ENCODE measurements around the gene PHGDH.
"Not testable (repeated sequence)": the region's sequence is repeated elsewhere in the genome, so short reads cannot be mapped to it uniquely, and the experiment has no call there.

Gene PHGDH

GRCh38 chr1:119762953-119763352 is 51.2 kb downstream of the PHGDH start:
- DNase-seq (ENCODE audit: low read depth, low spot score): no peak

- no peak for DNase-seq (ENCODE audit: low read depth, low spot score)
Observed at GRCh38 chr1:119764220-119764619, 52.5 kb downstream of the PHGDH start.

GRCh38 chr1:119766374-119766794 is 54.6 kb downstream of the PHGDH start:
- no peak for DNase-seq (ENCODE audit: low read depth, low spot score)

GRCh38 chr1:119767486-119767885 is 55.8 kb downstream of the PHGDH start:
- DNase-seq (ENCODE audit: low read depth, low spot score): no peak

- no peak for DNase-seq (ENCODE audit: low read depth, low spot score)
Observed at GRCh38 chr1:119768778-119769177, 57.0 kb downstream of the PHGDH start, which contains the start of gene HMGCS2. HMGCS2 (minus strand) TSS chr1:119768905; CDS start chr1:119768844, 61 bp downstream.

- DNase-seq (ENCODE audit: low read depth, low spot score): no peak
Observed at GRCh38 chr1:119771016-119771415, 59.3 kb downstream of the PHGDH start.

GRCh38 chr1:119771770-119772169 is 60.0 kb downstream of the PHGDH start:
- no peak for DNase-seq (ENCODE audit: low read depth, low spot score)

GRCh38 chr1:119772298-119772697 is 60.6 kb downstream of the PHGDH start:
- no peak for DNase-seq (ENCODE audit: low read depth, low spot score)

GRCh38 chr1:119773711-119774241 is 62.0 kb downstream of the PHGDH start:
- DNase-seq (ENCODE audit: low read depth, low spot score): no peak

- DNase-seq (ENCODE audit: low read depth, low spot score): no peak
Observed at GRCh38 chr1:119774746-119775490, 63.2 kb downstream of the PHGDH start.

GRCh38 chr1:119778359-119778758 is 66.6 kb downstream of the PHGDH start:
- DNase-seq (ENCODE audit: low read depth, low spot score): no peak

- DNase-seq (ENCODE audit: low read depth, low spot score): no peak
Observed at GRCh38 chr1:119778886-119779560, 67.3 kb downstream of the PHGDH start.

- no peak for DNase-seq (ENCODE audit: low read depth, low spot score)
Observed at GRCh38 chr1:119779869-119780356, 68.2 kb downstream of the PHGDH start.

GRCh38 chr1:119781434-119782210 is 69.9 kb downstream of the PHGDH start:
- DNase-seq (ENCODE audit: low read depth, low spot score): no peak

- DNase-seq (ENCODE audit: low read depth, low spot score): no peak
Observed at GRCh38 chr1:119782631-119783325, 71.0 kb downstream of the PHGDH start.

- DNase-seq (ENCODE audit: low read depth, low spot score): no peak
Observed at GRCh38 chr1:119783354-119784185, 71.8 kb downstream of the PHGDH start.

GRCh38 chr1:119784191-119784781 is 72.6 kb downstream of the PHGDH start:
- no peak for DNase-seq (ENCODE audit: low read depth, low spot score)

- DNase-seq (ENCODE audit: low read depth, low spot score): not testable (repeated sequence)
Observed at GRCh38 chr1:119786046-119786445, 74.3 kb downstream of the PHGDH start.

- not testable (repeated sequence) for DNase-seq (ENCODE audit: low read depth, low spot score)
Observed at GRCh38 chr1:119786473-119787050, 74.8 kb downstream of the PHGDH start.

- no peak for DNase-seq (ENCODE audit: low read depth, low spot score)
Observed at GRCh38 chr1:119787776-119788175, 76.0 kb downstream of the PHGDH start.
